Neural cell (in vitro differentiated cells): ENCODE measurements around the gene NEURL4.

Source experiments
- CTCF ChIP-seq: fragments of 450-650 bp; IDR thresholded peaks from 2 replicates; pipeline ENCODE4 v1.5.1; 2014; ENCODE audit warnings: antibody characterized with exemption, mild to moderate bottlenecking, moderate library complexity; ENCODE audit not compliant: poor library complexity, severe bottlenecking
- EP300 ChIP-seq: fragments of 450-650 bp; conservative IDR thresholded peaks from 2 replicates; pipeline ENCODE4 v1.6.1; 2014; ENCODE audit warnings: antibody characterized with exemption, mild to moderate bottlenecking, moderate library complexity; ENCODE audit not compliant: poor library complexity, severe bottlenecking
- EZH2 ChIP-seq: fragments of 200-600, 300-800 bp; shearing (Covaris generic), sonication (generic); IDR thresholded peaks from 2 replicates; pipeline ENCODE4 v1.6.1; 2014; ENCODE audit warnings: antibody characterized with exemption, low read length, borderline replicate concordance, mild to moderate bottlenecking; ENCODE audit not compliant: insufficient read depth, poor library complexity, severe bottlenecking
- POLR2AphosphoS5 ChIP-seq: IDR thresholded peaks from 2 replicates; pipeline ENCODE4 v1.6.1; 2012

- TF ChIP-seq EZH2, result no peak
- TF ChIP-seq EP300, result no peak
- no peak for TF ChIP-seq POLR2AphosphoS5
- TF ChIP-seq CTCF, result no peak
These were observed 11.9 kb downstream of the NEURL4 start for GRCh38 chr17:7317161-7317803.
